Activated CD4-positive, alpha-beta memory T cell treated with anti-CD3 and anti-CD28 coated beads for 36 hours (primary cell): ENCODE data around the gene SDF4. TPM values are rescaled to one million over a fixed set of nuclear protein-coding genes. Genes with fewer than 3 reads are reported as not detected.

Source experiments
- CTCF ChIA-PET: fragments of 350-600 bp; sonication (Branson Sonifier 250); formaldehyde crosslinking; loops from one replicate; lab custom pipeline; 2021; ENCODE audit warnings: antibody characterized with exemption, inconsistent platforms; lab: Charles Lee
- POLR2A ChIA-PET: fragments of 350-600 bp; sonication (Branson Sonifier 250); formaldehyde crosslinking; loops from one replicate; lab custom pipeline; 2021; ENCODE audit warnings: antibody characterized with exemption; lab: Charles Lee
- DNase-seq: peaks from one replicate; pipeline ENCODE4 v3.0.0-alpha.2; 2020
- H3K27ac Mint-ChIP-seq: one replicate; pipeline ENCODE4 v1.8.0; 2021; ENCODE audit warnings: mixed read lengths
- H3K27me3 Mint-ChIP-seq: one replicate; pipeline ENCODE4 v1.8.0; 2021; ENCODE audit warnings: mixed read lengths
- H3K36me3 Mint-ChIP-seq: one replicate; pipeline ENCODE4 v1.8.0; 2021; ENCODE audit warnings: mixed read lengths
- H3K4me1 Mint-ChIP-seq: one replicate; pipeline ENCODE4 v1.8.0; 2021; ENCODE audit warnings: low read depth, mixed read lengths
- H3K4me3 Mint-ChIP-seq: one replicate; pipeline ENCODE4 v1.8.0; 2021; ENCODE audit warnings: mild to moderate bottlenecking, mixed read lengths
- H3K9me3 Mint-ChIP-seq: one replicate; pipeline ENCODE4 v1.8.0; 2021; ENCODE audit warnings: mixed read lengths
- intact Hi-C: fragments of 100-400 bp; cut with micrococcal nuclease; formaldehyde crosslinking; loops from one replicate; pipeline ENCODE4 v1.15.1; 2023
- total RNA-seq, 2 experiments: library from RNA; stranded (reverse); gene quantifications; one replicate each; pipeline ENCODE4 v1.2.3, GENCODE V29; 2021

SDF4 gene
- total RNA-seq, 2 experiments from 2014 or later, result 302 to 305 TPM

GRCh38 chr1:1246577-1247340, 15.0 kb upstream of the SDF4 start, which contains the start of gene C1QTNF12:
Gene C1QTNF12, minus strand, starts transcription at chr1:1246722. Its CDS starts 32 bp downstream, at chr1:1246690.
- Mint-ChIP-seq H3K4me3 (no peak within 1 kb of the TSS), H3K9me3 (no peaks in the 10 kb centered on the region), H3K36me3 (no peaks in the 10 kb centered on the region), H3K27me3 (no peaks in the 10 kb centered on the region), H3K4me1 (peaks cover 16% of the 10 kb centered on the region), H3K27ac (no peak within 1 kb of the TSS)
- ChIA-PET CTCF (interaction anchor here (1.8 kb wide), 1 partner anchor 124 kb away, joined by 7 read pairs; no protein-coding TSS in a partner anchor), POLR2A (no interaction called here)
- DNase-seq, result no peak
- intact Hi-C loops, result no loop called here

- DNase-seq, result no peak
- peaks cover 13% of the 10 kb centered on the region for H3K4me1 Mint-ChIP-seq
- no peak overlapping the region for H3K4me3 Mint-ChIP-seq
- H3K9me3 Mint-ChIP-seq, result no peaks in the 10 kb centered on the region
- CTCF ChIA-PET, result no interaction called here
- H3K36me3 Mint-ChIP-seq, result no peaks in the 10 kb centered on the region
- H3K27ac Mint-ChIP-seq, result no peak overlapping the region
- intact Hi-C loops, result no loop called here
- POLR2A ChIA-PET, result no interaction called here
- H3K27me3 Mint-ChIP-seq, result no peaks in the 10 kb centered on the region
Measured at GRCh38 chr1:1245817-1246576, 14.2 kb upstream of the SDF4 start.

GRCh38 chr1:1245178-1245816, 13.5 kb upstream of the SDF4 start:
- CTCF ChIA-PET, result no interaction called here
- Mint-ChIP-seq H3K9me3 (no peaks in the 10 kb centered on the region), H3K27me3 (no peaks in the 10 kb centered on the region), H3K4me1 (peaks cover 7% of the 10 kb centered on the region), H3K27ac (no peak overlapping the region), H3K36me3 (no peaks in the 10 kb centered on the region), H3K4me3 (no peak overlapping the region)
- no peak for DNase-seq
- intact Hi-C loops, result no loop called here
- POLR2A ChIA-PET, result no interaction called here

GRCh38 chr1:1244192-1244811, 12.5 kb upstream of the SDF4 start:
- ChIA-PET CTCF (interaction anchor here (1.1 kb wide), 1 partner anchor 122 kb away, joined by 3 read pairs; no protein-coding TSS in a partner anchor), POLR2A (no interaction called here)
- no peak for DNase-seq
- intact Hi-C loops, result no loop called here
- no peaks in the 10 kb centered on the region for H3K36me3 Mint-ChIP-seq
- no peak overlapping the region for H3K27ac Mint-ChIP-seq
- no peaks in the 10 kb centered on the region for H3K27me3 Mint-ChIP-seq
- no peaks in the 10 kb centered on the region for H3K4me1 Mint-ChIP-seq
- no peaks in the 10 kb centered on the region for H3K9me3 Mint-ChIP-seq
- H3K4me3 Mint-ChIP-seq, result no peak overlapping the region

- CTCF ChIA-PET, result interaction anchor here (1.1 kb wide), 1 partner anchor 121 kb away, joined by 3 read pairs; no protein-coding TSS in a partner anchor
- H3K27ac Mint-ChIP-seq, result no peak overlapping the region
- POLR2A ChIA-PET, result no interaction called here
- H3K36me3 Mint-ChIP-seq, result no peaks in the 10 kb centered on the region
- H3K9me3 Mint-ChIP-seq, result no peaks in the 10 kb centered on the region
- intact Hi-C loops, result no loop called here
- H3K4me1 Mint-ChIP-seq, result no peaks in the 10 kb centered on the region
- H3K4me3 Mint-ChIP-seq, result no peak overlapping the region
- H3K27me3 Mint-ChIP-seq, result no peaks in the 10 kb centered on the region
- no peak for DNase-seq
Measured at GRCh38 chr1:1243807-1244191, 12.0 kb upstream of the SDF4 start.

GRCh38 chr1:1243266-1243660, 11.5 kb upstream of the SDF4 start:
- Mint-ChIP-seq H3K4me3 (no peak overlapping the region), H3K27me3 (no peaks in the 10 kb centered on the region), H3K4me1 (no peaks in the 10 kb centered on the region), H3K36me3 (no peaks in the 10 kb centered on the region), H3K27ac (no peak overlapping the region), H3K9me3 (no peaks in the 10 kb centered on the region)
- no peak for DNase-seq
- intact Hi-C loops, result no loop called here
- ChIA-PET POLR2A (no interaction called here), CTCF (no interaction called here)

GRCh38 chr1:1242461-1243265, 10.9 kb upstream of the SDF4 start:
- intact Hi-C loops, result no loop called here
- no peaks in the 10 kb centered on the region for H3K27me3 Mint-ChIP-seq
- CTCF ChIA-PET, result no interaction called here
- no peak overlapping the region for H3K4me3 Mint-ChIP-seq
- DNase-seq, result no peak
- no peaks in the 10 kb centered on the region for H3K9me3 Mint-ChIP-seq
- H3K36me3 Mint-ChIP-seq, result no peaks in the 10 kb centered on the region
- H3K27ac Mint-ChIP-seq, result no peak overlapping the region
- no peaks in the 10 kb centered on the region for H3K4me1 Mint-ChIP-seq
- POLR2A ChIA-PET, result no interaction called here

GRCh38 chr1:1241588-1242219, 9.9 kb upstream of the SDF4 start:
- no peak overlapping the region for H3K4me3 Mint-ChIP-seq
- DNase-seq, result no peak
- H3K27me3 Mint-ChIP-seq, result no peaks in the 10 kb centered on the region
- POLR2A ChIA-PET, result interaction anchor here (1.0 kb wide), 1 partner anchor 27 kb away, joined by 5 read pairs; no protein-coding TSS in a partner anchor
- no peaks in the 10 kb centered on the region for H3K9me3 Mint-ChIP-seq
- H3K4me1 Mint-ChIP-seq, result no peaks in the 10 kb centered on the region
- CTCF ChIA-PET, result interaction anchor here (1.0 kb wide), 1 partner anchor 105 kb away, joined by 3 read pairs; no protein-coding TSS in a partner anchor
- intact Hi-C loops, result no loop called here
- H3K36me3 Mint-ChIP-seq, result no peaks in the 10 kb centered on the region
- no peak overlapping the region for H3K27ac Mint-ChIP-seq

- Mint-ChIP-seq H3K9me3 (no peaks in the 10 kb centered on the region), H3K27ac (no peak overlapping the region), H3K4me1 (no peaks in the 10 kb centered on the region), H3K36me3 (no peaks in the 10 kb centered on the region), H3K27me3 (no peaks in the 10 kb centered on the region), H3K4me3 (no peak overlapping the region)
- intact Hi-C loops, result no loop called here
- POLR2A ChIA-PET, result interaction anchor here (1.0 kb wide), 1 partner anchor 26 kb away, joined by 5 read pairs; no protein-coding TSS in a partner anchor
- CTCF ChIA-PET, result interaction anchor here (1.0 kb wide), 2 partner anchors 105 to 257 kb away, joined by 3 read pairs; no protein-coding TSS in a partner anchor
- no peak for DNase-seq
Measured at GRCh38 chr1:1240822-1241587, 9.2 kb upstream of the SDF4 start.

GRCh38 chr1:1240348-1240732, 8.5 kb upstream of the SDF4 start:
- intact Hi-C loops, result no loop called here
- Mint-ChIP-seq H3K4me3 (no peak overlapping the region), H3K4me1 (no peaks in the 10 kb centered on the region), H3K9me3 (no peaks in the 10 kb centered on the region), H3K27me3 (no peaks in the 10 kb centered on the region), H3K36me3 (no peaks in the 10 kb centered on the region), H3K27ac (no peak overlapping the region)
- ChIA-PET POLR2A (interaction anchor here (1.3 kb wide), 1 partner anchor 10 kb away, joined by 3 read pairs; no protein-coding TSS in a partner anchor), CTCF (interaction anchor here (0.7 to 1.0 kb wide), 2 partner anchors 140 to 256 kb away, joined by 3 read pairs; no protein-coding TSS in a partner anchor)
- DNase-seq, result no peak
